Body of pancreas (tissue), 4 donors: ENCODE measurements around the gene PERCC1. TPM values are rescaled to one million over a fixed set of nuclear protein-coding genes. Genes with fewer than 3 reads are reported as not detected.
A peak's percentile ranks its signal among the peaks of the same experiment; 100 is the strongest.
"Not testable (repeated sequence)": the region's sequence is repeated elsewhere in the genome, so short reads cannot be mapped to it uniquely, and the experiment has no call there.

Source experiments
- ATAC-seq: fragments of 150-250 bp; one replicate; pipeline ENCODE4 v1.9.1; 2016
- DNase-seq, 4 donors: peaks; one replicate each; pipeline ENCODE4 v3.0.0-alpha.2; 2019
- H3K27ac ChIP-seq, 4 donors: fragments of 200-600 bp; sonication (generic); 1 replicate in 3 of 4; 2 replicates in 1 of 4; pipeline versions ENCODE4 v1.5.1 to v1.6.1; 2016 to 2019; ENCODE audit warnings: mild to moderate bottlenecking in 1 of 4, mixed read lengths in 1 of 4, moderate library complexity in 1 of 4
- H3K27me3 ChIP-seq, 2 donors: fragments of 200-600 bp; sonication (generic); one replicate each; pipeline ENCODE4 v1.6.0; 2016; ENCODE audit warnings: mild to moderate bottlenecking in 1 of 2
- H3K36me3 ChIP-seq, 2 donors: fragments of 200-600 bp; sonication (generic); replicated peaks in 1 of 2; 2 replicates each; pipeline ENCODE4 v1.5.1; 2016; ENCODE audit warnings: low read depth in 2 of 2; ENCODE audit not compliant: insufficient read depth in 1 of 2
- H3K4me1 ChIP-seq: fragments of 200-600 bp; sonication (generic); one replicate; pipeline ENCODE4 v1.6.0; 2016
- H3K4me3 ChIP-seq, 2 donors: fragments of 200-600 bp; sonication (generic); 1 replicate in 1 of 2; 2 replicates in 1 of 2; pipeline ENCODE4 v1.5.1; 2016 to 2019
- H3K9me3 ChIP-seq, 3 donors: fragments of 200-600 bp; sonication (generic); 1 replicate in 2 of 3; 2 replicates in 1 of 3; pipeline ENCODE4 v1.5.1; 2016
- CTCF ChIP-seq, 7 experiments: fragments of 450-650 bp in 4 of 7; fragments of 200-600 bp in 3 of 7; sonication (generic) in 3 of 7; IDR thresholded peaks; one replicate each; pipeline ENCODE4 v1.5.1; 2016 to 2019; ENCODE audit warnings: antibody characterized with exemption in 7 of 7
- POLR2A ChIP-seq, 3 donors: fragments of 450-650 bp; IDR thresholded peaks; one replicate each; pipeline ENCODE4 v1.6.1; 2016; ENCODE audit warnings: antibody characterized with exemption in 3 of 3, mild to moderate bottlenecking in 2 of 3
- WGBS, 2 donors: methylation state at CpG; one replicate each; pipeline ENCODE4 v1.1.5; 2017; 5-methylcytosine and 5-hydroxymethylcytosine counted together
- intact Hi-C: fragments of 100-400 bp; cut with DNase I; formaldehyde crosslinking; loops from one replicate; pipeline ENCODE4 v1.15.1; 2023
- total RNA-seq, 2 donors: library from RNA; depleted of rRNA; stranded (reverse); fragments of >200 nt; gene quantifications; one replicate each; pipeline ENCODE4 v1.1.0, GENCODE V29; 2016

Gene PERCC1
- total RNA-seq, 2 donors from 2014 or later, result not detected

- H3K4me3 ChIP-seq, result no peak overlapping the region
- intact Hi-C loops, result no loop called here
- no peaks in the 10 kb centered on the region for H3K36me3 ChIP-seq
- H3K27ac ChIP-seq, result no peak overlapping the region
- H3K4me1 ChIP-seq, result no peaks in the 10 kb centered on the region
- H3K27me3 ChIP-seq, result no peaks in the 10 kb centered on the region
- 71 to 80% methylated on average over 13 to 14 of the region's 14 CpGs for WGBS, 2 donors
- ATAC-seq (no peak), DNase-seq (no peak)
- TF ChIP-seq POLR2A (IDR thresholded peaks at IDR 0.05), result no peak
- no peak for TF ChIP-seq CTCF (IDR thresholded peaks at IDR 0.05)
- no peaks in the 10 kb centered on the region for H3K9me3 ChIP-seq
Measured at GRCh38 chr16:1466968-1467521, 36.2 kb downstream of the PERCC1 start.

- TF ChIP-seq POLR2A (IDR thresholded peaks at IDR 0.05) (no peak), CTCF (IDR thresholded peaks at IDR 0.05) (no peak)
- intact Hi-C loops, result no loop called here
- no peaks in the 10 kb centered on the region for H3K27me3 ChIP-seq
- ATAC-seq, result no peak
- WGBS, 2 donors, result 84 to 88% methylated on average over 19 to 22 of the region's 22 CpGs
- H3K27ac ChIP-seq, result no peak overlapping the region
- peaks cover 5% of the 10 kb centered on the region for H3K4me1 ChIP-seq
- no peaks in the 10 kb centered on the region for H3K36me3 ChIP-seq
- H3K4me3 ChIP-seq, result no peak overlapping the region
- DNase-seq, result no peak
- no peaks in the 10 kb centered on the region for H3K9me3 ChIP-seq
Measured at GRCh38 chr16:1468426-1468810, 37.5 kb downstream of the PERCC1 start.

GRCh38 chr16:1469141-1469540, 38.3 kb downstream of the PERCC1 start:
- H3K27me3 ChIP-seq, H3K4me3 ChIP-seq, ATAC-seq, H3K36me3 ChIP-seq, DNase-seq, H3K27ac ChIP-seq, H3K9me3 ChIP-seq, intact Hi-C loops: not testable (repeated sequence)
- peaks cover 12% of the 10 kb centered on the region for H3K4me1 ChIP-seq
- 60 to 74% methylated on average over 5 of the region's 5 CpGs for WGBS, 2 donors

GRCh38 chr16:1469693-1470201, 38.9 kb downstream of the PERCC1 start:
- no peaks in the 10 kb centered on the region for H3K36me3 ChIP-seq
- H3K4me3 ChIP-seq, result no peak overlapping the region
- intact Hi-C loops, result no loop called here
- WGBS, 2 donors, result 66 to 73% methylated on average over 15 to 20 of the region's 20 CpGs
- DNase-seq (peak in 1 of 4 donors; percentile 22), ATAC-seq (no peak)
- peak overlapping the region in 1 of 4 donors; percentile 66 for H3K27ac ChIP-seq
- H3K4me1 ChIP-seq, result peaks cover 14% of the 10 kb centered on the region
- TF ChIP-seq POLR2A (IDR thresholded peaks at IDR 0.05), result no peak
- no peak for TF ChIP-seq CTCF (IDR thresholded peaks at IDR 0.05)
- no peaks in the 10 kb centered on the region for H3K9me3 ChIP-seq
- H3K27me3 ChIP-seq, result no peaks in the 10 kb centered on the region

- TF ChIP-seq POLR2A (IDR thresholded peaks at IDR 0.05) (peak in 1 of 3 donors; percentile 46), CTCF (IDR thresholded peaks at IDR 0.05) (no peak)
- intact Hi-C loops, result no loop called here
- ATAC-seq, result no peak
- 67% methylated on average over 12 to 14 of the region's 14 CpGs for WGBS, 2 donors
- H3K9me3 ChIP-seq, result no peaks in the 10 kb centered on the region
- DNase-seq, result peak in 1 of 4 donors; percentile 70
- H3K36me3 ChIP-seq, result no peaks in the 10 kb centered on the region
- peaks cover 19% of the 10 kb centered on the region for H3K4me1 ChIP-seq
- no peak overlapping the region for H3K4me3 ChIP-seq
- H3K27me3 ChIP-seq, result no peaks in the 10 kb centered on the region
- H3K27ac ChIP-seq, result peak overlapping the region in 2 of 4 donors; percentile 4 to 66
Measured at GRCh38 chr16:1470481-1471251, 39.8 kb downstream of the PERCC1 start.
